ENCODE results near the gene MARK2. TPM values are rescaled to one million over a fixed set of nuclear protein-coding genes. Genes with fewer than 3 reads are reported as not detected.

The MARK2 gene
- total and polyA plus RNA-seq, 2 experiments from 2014 or later: 8.9 to 15.8 TPM

DNA sequence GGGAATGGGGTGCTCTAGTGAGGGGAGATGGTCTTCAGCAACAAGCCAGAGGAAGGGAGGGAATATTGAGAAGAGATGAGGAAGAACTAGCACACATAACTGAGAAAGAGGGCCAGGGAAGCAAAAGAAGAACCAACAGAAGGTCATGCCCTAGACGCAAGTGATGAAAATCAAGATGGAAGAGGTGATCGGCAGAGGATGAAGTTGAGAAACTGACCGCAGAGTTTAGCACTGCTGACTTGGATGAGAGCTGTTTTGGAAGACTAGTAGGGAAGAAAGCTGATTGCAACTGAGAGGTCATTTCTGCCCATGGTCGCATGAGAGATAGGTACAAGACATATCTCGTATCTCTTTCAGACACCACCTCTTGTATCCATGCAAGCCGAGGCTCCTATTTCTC lies 22.7 kb upstream of the MARK2 start:
- no peaks in the 10 kb centered on the region for H3K9me3 ChIP-seq (ENCODE audit: low read depth)
- H3K4me2 ChIP-seq (ENCODE audit: unreplicated experiment): no peak overlapping the region
- H3K9me2 ChIP-seq (ENCODE audit: insufficient read depth): no peaks in the 10 kb centered on the region
- 96 to 99% methylated on average over 6 of the region's 6 CpGs for WGBS, 2 experiments (ENCODE audit: low coverage in 1 of 2, low lambda C conversion rate in 2 of 2, missing lambda C conversion rate in 2 of 2)
- TF ChIP-seq EZH2phosphoT487 (IDR thresholded peaks at IDR 0.05; ENCODE audit: insufficient read depth, low read depth) (no peak), EZH2 (IDR thresholded peaks at IDR 0.05; ENCODE audit: insufficient read depth, poor library complexity, severe bottlenecking) (no peak)
- no peak overlapping the region for H3K4me3 ChIP-seq
- H3K9ac ChIP-seq: no peak overlapping the region
- peaks cover 10% of the 10 kb centered on the region; the same call in 1 of the 2 replicates for H3K36me3 ChIP-seq (ENCODE audit: low read depth)
- H3F3A ChIP-seq (ENCODE audit: insufficient read depth): 0 out of 2 replicates have a peak, but pooled peaks cover 7% of the 10 kb centered on the region
- H4K20me1 ChIP-seq (ENCODE audit: insufficient read depth): peaks cover 4% of the 10 kb centered on the region; the same call in 1 of the 2 replicates
- no peak overlapping the region for H3K27ac ChIP-seq
- no peak overlapping the region for H2AFZ ChIP-seq
- in situ Hi-C loops (cut with MboI): no loop called here
- H3K27me3 ChIP-seq (replicated peaks; ENCODE audit: insufficient read depth): no peaks in the 10 kb centered on the region
- no peak for DNase-seq
- peaks cover 17% of the 10 kb centered on the region for H3K4me1 ChIP-seq (ENCODE audit: insufficient read depth)
- peaks cover 42% of the 10 kb centered on the region for H3K79me2 ChIP-seq (ENCODE audit: insufficient read depth)

DNA sequence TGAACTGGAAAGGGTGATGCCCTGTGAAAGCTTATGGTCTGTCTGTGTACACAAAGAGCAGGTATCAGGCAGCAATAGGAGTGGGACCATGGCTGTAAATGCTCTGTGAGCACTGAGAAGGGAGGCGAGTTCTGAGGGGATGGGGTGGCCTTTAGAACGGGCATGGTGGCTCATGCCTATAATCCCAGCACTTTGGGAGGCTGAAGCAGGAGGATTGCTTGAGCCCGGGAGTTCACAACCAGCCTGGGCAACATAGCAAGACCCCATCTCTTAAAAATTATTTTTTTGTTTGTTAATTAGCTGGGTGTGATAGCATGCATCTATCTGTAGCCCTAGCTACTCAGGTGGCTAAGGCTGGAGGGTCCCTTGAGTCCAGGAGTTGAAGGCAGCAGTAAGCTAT lies 22.2 kb upstream of the MARK2 start:
- no peaks in the 10 kb centered on the region for H3K27me3 ChIP-seq (replicated peaks; ENCODE audit: insufficient read depth)
- TF ChIP-seq EZH2phosphoT487 (IDR thresholded peaks at IDR 0.05; ENCODE audit: insufficient read depth, low read depth) (no peak), EZH2 (IDR thresholded peaks at IDR 0.05; ENCODE audit: insufficient read depth, poor library complexity, severe bottlenecking) (no peak)
- H3K79me2 ChIP-seq (ENCODE audit: insufficient read depth): peaks cover 42% of the 10 kb centered on the region
- no peaks in the 10 kb centered on the region for H3K9me3 ChIP-seq (ENCODE audit: low read depth)
- DNase-seq: no peak
- H3K4me3 ChIP-seq: no peak overlapping the region
- no peak overlapping the region for H3K9ac ChIP-seq
- 0 out of 2 replicates have a peak, but pooled peaks cover 7% of the 10 kb centered on the region for H3F3A ChIP-seq (ENCODE audit: insufficient read depth)
- H3K4me2 ChIP-seq (ENCODE audit: unreplicated experiment): no peak overlapping the region
- H3K4me1 ChIP-seq (ENCODE audit: insufficient read depth): peaks cover 17% of the 10 kb centered on the region
- 96 to 97% methylated on average over 3 of the region's 3 CpGs for WGBS, 2 experiments (ENCODE audit: low coverage in 1 of 2, low lambda C conversion rate in 2 of 2, missing lambda C conversion rate in 2 of 2)
- H3K9me2 ChIP-seq (ENCODE audit: insufficient read depth): no peaks in the 10 kb centered on the region
- in situ Hi-C loops (cut with MboI): no loop called here
- H2AFZ ChIP-seq: no peak overlapping the region
- H3K27ac ChIP-seq: no peak overlapping the region
- H3K36me3 ChIP-seq (ENCODE audit: low read depth): peaks cover 14% of the 10 kb centered on the region; the same call in 1 of the 2 replicates
- peaks cover 4% of the 10 kb centered on the region; the same call in 1 of the 2 replicates for H4K20me1 ChIP-seq (ENCODE audit: insufficient read depth)

DNA sequence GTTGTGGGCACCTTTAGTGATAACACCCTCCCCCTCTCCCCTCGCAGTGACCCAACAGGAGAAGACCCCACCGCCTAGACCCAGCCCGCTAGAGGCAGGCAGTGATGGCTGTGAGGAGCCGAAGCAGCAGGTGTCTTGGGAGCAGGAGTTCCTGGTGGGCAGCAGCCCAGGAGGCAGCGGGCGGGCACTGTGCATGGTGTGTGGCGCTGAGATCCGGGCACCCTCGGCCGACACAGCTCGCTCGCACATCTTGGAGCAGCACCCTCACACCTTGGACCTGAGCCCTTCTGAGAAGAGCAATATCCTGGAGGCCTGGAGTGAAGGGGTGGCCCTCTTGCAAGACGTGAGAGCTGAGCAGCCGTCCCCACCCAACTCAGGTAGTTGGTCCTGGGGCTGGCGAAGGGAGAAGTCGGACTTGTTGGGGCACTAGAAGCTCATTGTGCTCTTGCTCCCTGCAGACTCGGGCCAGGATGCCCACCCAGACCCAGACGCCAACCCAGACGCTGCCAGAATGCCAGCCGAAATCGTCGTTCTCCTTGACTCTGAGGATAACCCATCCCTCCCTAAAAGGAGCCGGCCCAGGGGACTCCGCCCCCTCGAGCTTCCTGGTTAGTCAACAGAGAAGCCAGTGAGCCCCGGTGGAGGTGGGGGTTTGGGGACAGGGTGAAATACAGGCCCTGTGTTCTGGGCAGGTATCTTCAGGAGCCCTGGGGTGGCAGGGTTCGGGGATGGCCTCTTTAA lies 21.0 kb upstream of the MARK2 start:
- Histone ChIP-seq H3K4me3 (no peak overlapping the region), H3K9ac (no peak overlapping the region), H4K20me1 (ENCODE audit: insufficient read depth) (peaks cover 4% of the 10 kb centered on the region; the same call in 1 of the 2 replicates), H3K27me3 (replicated peaks; ENCODE audit: insufficient read depth) (no peaks in the 10 kb centered on the region), H3K36me3 (ENCODE audit: low read depth) (peaks cover 20% of the 10 kb centered on the region; the same call in 1 of the 2 replicates), H3K4me1 (ENCODE audit: insufficient read depth) (peaks cover 13% of the 10 kb centered on the region), H3K4me2 (ENCODE audit: unreplicated experiment) (no peak overlapping the region), H3K9me2 (ENCODE audit: insufficient read depth) (no peaks in the 10 kb centered on the region), H3F3A (ENCODE audit: insufficient read depth) (no peaks in the 10 kb centered on the region), H3K79me2 (ENCODE audit: insufficient read depth) (peaks cover 42% of the 10 kb centered on the region), H3K27ac (no peak overlapping the region), H3K9me3 (ENCODE audit: low read depth) (no peaks in the 10 kb centered on the region), H2AFZ (no peak overlapping the region)
- DNase-seq: no peak
- WGBS, 2 experiments (ENCODE audit: low coverage in 1 of 2, low lambda C conversion rate in 2 of 2, missing lambda C conversion rate in 2 of 2): 89 to 90% methylated on average over 27 of the region's 27 CpGs
- no peak for TF ChIP-seq EZH2phosphoT487 (IDR thresholded peaks at IDR 0.05; ENCODE audit: insufficient read depth, low read depth)
- no peak for TF ChIP-seq EZH2 (IDR thresholded peaks at IDR 0.05; ENCODE audit: insufficient read depth, poor library complexity, severe bottlenecking)
- in situ Hi-C loops (cut with MboI): no loop called here

DNA sequence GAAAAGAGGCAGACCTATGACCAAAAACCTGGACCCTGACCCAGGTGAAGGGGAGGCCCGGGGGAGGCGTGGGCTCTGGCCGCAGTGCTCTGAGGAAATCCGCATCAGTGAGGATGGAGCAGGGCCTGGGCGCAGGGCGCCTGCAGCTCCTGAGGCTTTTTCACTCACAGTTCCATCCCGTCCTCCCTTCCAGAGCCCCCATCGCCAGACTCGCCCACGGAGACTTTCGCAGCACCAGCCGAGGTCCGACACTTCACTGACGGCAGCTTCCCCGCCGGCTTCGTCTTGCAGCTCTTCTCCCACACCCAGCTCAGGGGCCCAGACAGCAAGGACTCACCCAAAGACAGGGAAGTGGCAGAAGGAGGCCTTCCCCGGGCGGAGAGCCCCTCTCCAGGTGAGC lies 20.3 kb upstream of the MARK2 start:
- Histone ChIP-seq H3K4me1 (ENCODE audit: insufficient read depth) (peaks cover 13% of the 10 kb centered on the region), H3K27me3 (replicated peaks; ENCODE audit: insufficient read depth) (no peaks in the 10 kb centered on the region), H3F3A (ENCODE audit: insufficient read depth) (no peaks in the 10 kb centered on the region), H3K9me2 (ENCODE audit: insufficient read depth) (no peaks in the 10 kb centered on the region), H3K27ac (no peak overlapping the region), H3K9ac (no peak overlapping the region), H3K36me3 (ENCODE audit: low read depth) (peaks cover 20% of the 10 kb centered on the region; the same call in 1 of the 2 replicates), H3K4me2 (ENCODE audit: unreplicated experiment) (no peak overlapping the region), H4K20me1 (ENCODE audit: insufficient read depth) (peaks cover 4% of the 10 kb centered on the region; the same call in 1 of the 2 replicates), H3K9me3 (ENCODE audit: low read depth) (no peaks in the 10 kb centered on the region), H2AFZ (no peak overlapping the region), H3K4me3 (no peak overlapping the region), H3K79me2 (ENCODE audit: insufficient read depth) (peaks cover 41% of the 10 kb centered on the region)
- in situ Hi-C loops (cut with MboI): no loop called here
- TF ChIP-seq EZH2phosphoT487 (IDR thresholded peaks at IDR 0.05; ENCODE audit: insufficient read depth, low read depth) (no peak), EZH2 (IDR thresholded peaks at IDR 0.05; ENCODE audit: insufficient read depth, poor library complexity, severe bottlenecking) (no peak)
- WGBS, 2 experiments (ENCODE audit: low coverage in 1 of 2, low lambda C conversion rate in 2 of 2, missing lambda C conversion rate in 2 of 2): 95 to 96% methylated on average over 19 of the region's 19 CpGs
- DNase-seq: no peak
